Measurements from ENCODE around the gene C9orf43. TPM values are rescaled to one million over a fixed set of nuclear protein-coding genes. Genes with fewer than 3 reads are reported as not detected.

The C9orf43 gene
- total RNA-seq, 3 donors from 2014 or later (not counting 1 experiment from before 2014, with no cell fraction given): 0.45 to 0.71 (median 0.50) TPM

DNA sequence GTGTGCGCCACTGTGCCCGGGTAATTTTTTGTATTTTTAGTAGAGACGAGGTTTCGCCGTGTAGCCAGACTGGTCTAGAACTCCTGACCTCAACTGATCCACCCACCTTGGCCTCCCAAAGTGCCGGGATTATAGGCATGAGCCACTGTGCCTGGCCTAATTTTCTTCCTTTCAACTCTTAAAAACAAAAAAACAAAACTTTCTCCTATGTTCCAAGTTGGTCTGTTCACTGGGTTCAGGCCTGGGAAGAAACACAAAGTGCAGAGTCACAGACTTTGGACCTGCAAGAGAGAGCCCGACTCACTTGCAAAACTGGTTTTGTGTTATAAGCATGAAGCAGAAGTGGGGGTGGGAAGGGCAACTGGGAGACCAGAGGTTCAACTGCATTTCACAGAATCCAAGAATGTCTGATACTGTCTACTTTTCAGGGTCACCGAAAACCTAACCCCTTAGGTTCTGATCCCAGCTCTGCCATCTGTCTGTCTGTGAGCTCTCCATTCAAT is 28.6 kb upstream of the C9orf43 start:
- peaks cover under 1% of the 10 kb centered on the region for H3K36me3 Mint-ChIP-seq
- no peak overlapping the region for H3K27ac Mint-ChIP-seq
- no peaks in the 10 kb centered on the region for H3K27me3 ChIP-seq (ENCODE audit: control insufficient read depth, insufficient read depth, low read length)
- no peak for ATAC-seq
- H3K4me1 Mint-ChIP-seq: no peaks in the 10 kb centered on the region
- no peaks in the 10 kb centered on the region for H3K36me3 ChIP-seq (ENCODE audit: control insufficient read depth, insufficient read depth, low read length)
- TF ChIP-seq, protein P1, sequence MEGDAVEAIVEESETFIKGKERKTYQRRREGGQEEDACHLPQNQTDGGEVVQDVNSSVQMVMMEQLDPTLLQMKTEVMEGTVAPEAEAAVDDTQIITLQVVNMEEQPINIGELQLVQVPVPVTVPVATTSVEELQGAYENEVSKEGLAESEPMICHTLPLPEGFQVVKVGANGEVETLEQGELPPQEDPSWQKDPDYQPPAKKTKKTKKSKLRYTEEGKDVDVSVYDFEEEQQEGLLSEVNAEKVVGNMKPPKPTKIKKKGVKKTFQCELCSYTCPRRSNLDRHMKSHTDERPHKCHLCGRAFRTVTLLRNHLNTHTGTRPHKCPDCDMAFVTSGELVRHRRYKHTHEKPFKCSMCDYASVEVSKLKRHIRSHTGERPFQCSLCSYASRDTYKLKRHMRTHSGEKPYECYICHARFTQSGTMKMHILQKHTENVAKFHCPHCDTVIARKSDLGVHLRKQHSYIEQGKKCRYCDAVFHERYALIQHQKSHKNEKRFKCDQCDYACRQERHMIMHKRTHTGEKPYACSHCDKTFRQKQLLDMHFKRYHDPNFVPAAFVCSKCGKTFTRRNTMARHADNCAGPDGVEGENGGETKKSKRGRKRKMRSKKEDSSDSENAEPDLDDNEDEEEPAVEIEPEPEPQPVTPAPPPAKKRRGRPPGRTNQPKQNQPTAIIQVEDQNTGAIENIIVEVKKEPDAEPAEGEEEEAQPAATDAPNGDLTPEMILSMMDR (IDR thresholded peaks at IDR 0.05): no peak
- no peak overlapping the region for H3K27ac ChIP-seq (ENCODE audit: low read length)
- no peak overlapping the region for H3K4me3 ChIP-seq (ENCODE audit: low read length)
- 95% methylated on average over 8 of the region's 8 CpGs for WGBS (ENCODE audit: insufficient coverage)
- H3K4me3 Mint-ChIP-seq: no peak overlapping the region
- H3K4me1 ChIP-seq (ENCODE audit: control insufficient read depth, insufficient read depth, low read length): peaks cover 5% of the 10 kb centered on the region
- H3K27me3 Mint-ChIP-seq (ENCODE audit: low read depth in 2 of 2): no peaks in the 10 kb centered on the region
- no peak for DNase-seq
- intact Hi-C loops (cut with micrococcal nuclease): no loop called here
- no peaks in the 10 kb centered on the region for H3K9me3 ChIP-seq (ENCODE audit: control insufficient read depth, insufficient read depth, low read length)
- no peaks in the 10 kb centered on the region for H3K9me3 Mint-ChIP-seq

GRCh38 chr9:113386571-113387393 is 23.8 kb upstream of the C9orf43 start:
- intact Hi-C loops (cut with micrococcal nuclease): no loop called here
- H3K27ac Mint-ChIP-seq: no peak overlapping the region

DNA sequence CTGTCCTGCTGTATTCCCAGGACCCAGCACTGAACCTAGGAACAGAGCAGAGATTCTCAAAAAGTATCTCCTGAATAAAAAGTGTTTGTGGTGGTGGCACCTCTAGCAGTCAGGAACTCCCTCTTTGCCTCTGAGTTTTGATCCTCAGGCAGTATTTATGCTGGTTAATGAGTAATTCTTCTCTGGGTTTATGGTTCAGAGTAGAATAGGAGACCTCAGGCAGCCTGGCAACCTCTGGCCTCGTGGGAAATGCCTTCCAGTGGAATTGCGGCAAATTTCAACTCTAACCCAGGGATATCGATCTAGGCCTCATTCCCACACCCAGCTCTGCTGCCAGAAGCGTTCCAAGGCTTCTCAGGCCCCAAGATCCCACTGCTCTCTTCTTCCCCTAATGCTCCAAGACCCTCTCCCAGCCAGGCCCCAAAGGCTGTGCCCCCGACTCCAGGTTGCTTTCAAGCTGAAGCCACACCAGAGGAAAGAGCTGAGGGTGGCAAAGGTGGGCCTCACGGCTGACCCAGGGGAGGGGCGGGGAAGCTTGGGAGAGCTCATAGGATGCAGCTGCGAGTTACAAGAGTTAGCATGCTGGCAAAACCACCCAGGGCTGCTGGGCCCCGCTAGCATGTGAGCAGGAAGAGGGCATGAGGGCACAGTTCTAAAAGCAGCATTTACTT is 22.9 kb upstream of the C9orf43 start:
- peaks cover 7% of the 10 kb centered on the region for H3K36me3 Mint-ChIP-seq
- no peak overlapping the region for H3K27ac Mint-ChIP-seq
- no peaks in the 10 kb centered on the region for H3K27me3 Mint-ChIP-seq (ENCODE audit: low read depth in 2 of 2)
- ATAC-seq (no peak), DNase-seq (no peak)
- H3K4me1 Mint-ChIP-seq: no peaks in the 10 kb centered on the region
- Histone ChIP-seq H3K4me3 (ENCODE audit: low read length) (no peak overlapping the region), H3K9me3 (ENCODE audit: control insufficient read depth, insufficient read depth, low read length) (no peaks in the 10 kb centered on the region), H3K36me3 (ENCODE audit: control insufficient read depth, insufficient read depth, low read length) (peaks cover 48% of the 10 kb centered on the region), H3K27ac (ENCODE audit: low read length) (no peak overlapping the region), H3K27me3 (ENCODE audit: control insufficient read depth, insufficient read depth, low read length) (no peaks in the 10 kb centered on the region), H3K4me1 (ENCODE audit: control insufficient read depth, insufficient read depth, low read length) (no peaks in the 10 kb centered on the region)
- no peak overlapping the region for H3K4me3 Mint-ChIP-seq
- intact Hi-C loops (cut with micrococcal nuclease): no loop called here
- TF ChIP-seq, protein P1 (IDR thresholded peaks at IDR 0.05): no peak
- 93% methylated on average over 9 of the region's 9 CpGs for WGBS (ENCODE audit: insufficient coverage)
- no peaks in the 10 kb centered on the region for H3K9me3 Mint-ChIP-seq

More at GRCh38 chr9:113386571-113387393, 23.8 kb upstream of the C9orf43 start:
- H3K36me3 ChIP-seq (ENCODE audit: control insufficient read depth, insufficient read depth, low read length): peaks cover 42% of the 10 kb centered on the region
- H3K4me1 ChIP-seq (ENCODE audit: control insufficient read depth, insufficient read depth, low read length): no peaks in the 10 kb centered on the region
- no peaks in the 10 kb centered on the region for H3K27me3 Mint-ChIP-seq (ENCODE audit: low read depth in 2 of 2)
- H3K27me3 ChIP-seq (ENCODE audit: control insufficient read depth, insufficient read depth, low read length): no peaks in the 10 kb centered on the region
- no peak overlapping the region for H3K27ac ChIP-seq (ENCODE audit: low read length)
- DNase-seq (no peak), ATAC-seq (no peak)
- no peak overlapping the region for H3K4me3 ChIP-seq (ENCODE audit: low read length)
- H3K9me3 ChIP-seq (ENCODE audit: control insufficient read depth, insufficient read depth, low read length): no peaks in the 10 kb centered on the region
- TF ChIP-seq, protein P1 (IDR thresholded peaks at IDR 0.05): no peak
- no peaks in the 10 kb centered on the region for H3K4me1 Mint-ChIP-seq
- peaks cover 7% of the 10 kb centered on the region for H3K36me3 Mint-ChIP-seq
- WGBS (ENCODE audit: insufficient coverage): 94% methylated on average over 4 of the region's 4 CpGs
- no peaks in the 10 kb centered on the region for H3K9me3 Mint-ChIP-seq
- H3K4me3 Mint-ChIP-seq: no peak overlapping the region
